Measurements from ENCODE around the gene EGFLAM. TPM values are rescaled to one million over a fixed set of nuclear protein-coding genes. Genes with fewer than 3 reads are reported as not detected.
"Not testable (repeated sequence)": the region's sequence is repeated elsewhere in the genome, so short reads cannot be mapped to it uniquely, and the experiment has no call there.

Gene EGFLAM
- total RNA-seq, 4 donors from 2014 or later, result 1.8 to 3.9 (median 3.0) TPM

DNA sequence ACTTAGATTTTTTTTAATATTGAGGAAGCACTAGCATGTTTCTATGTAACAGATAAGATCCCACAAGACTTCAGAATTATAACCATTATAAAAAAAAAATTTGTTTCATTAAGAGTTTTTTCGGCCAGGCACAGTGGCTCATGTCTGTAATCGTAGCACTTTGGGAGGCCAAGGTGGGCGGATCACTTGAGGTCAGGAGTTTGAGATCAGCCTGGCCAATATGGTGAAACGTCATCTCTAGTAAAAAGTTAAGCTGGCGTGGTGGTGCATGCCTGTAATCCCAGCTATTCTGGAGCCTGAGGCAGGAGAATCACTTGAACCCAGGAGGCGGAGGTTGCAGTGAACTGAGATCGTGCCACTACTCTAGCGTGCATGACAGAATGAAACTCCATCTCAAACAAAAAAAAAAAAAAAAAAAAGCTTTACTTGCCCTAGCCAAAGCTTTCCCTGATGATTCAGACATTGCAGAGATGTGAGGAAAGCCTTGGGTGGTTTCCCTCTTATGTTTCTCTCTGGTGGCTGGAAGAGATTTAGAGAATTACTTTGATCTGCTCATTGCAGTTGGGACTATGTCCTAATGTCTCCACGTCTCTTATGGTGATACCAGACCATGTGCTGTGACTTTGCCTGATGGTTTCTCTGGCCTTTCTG lies 65.4 kb downstream of the EGFLAM start:
- no peak for DNase-seq (ENCODE audit: low spot score in 2 of 2)
- no peak for TF ChIP-seq POLR2AphosphoS5 (IDR thresholded peaks at IDR 0.05)
- Histone ChIP-seq H3K27me3 (no peaks in the 10 kb centered on the region), H3K4me3 (no peak overlapping the region), H3K27ac (no peak overlapping the region), H3K9me3 (no peaks in the 10 kb centered on the region), H3K4me1 (no peaks in the 10 kb centered on the region), H3K36me3 (no peaks in the 10 kb centered on the region)
- 39% methylated on average over 9 of the region's 9 CpGs for WGBS

DNA sequence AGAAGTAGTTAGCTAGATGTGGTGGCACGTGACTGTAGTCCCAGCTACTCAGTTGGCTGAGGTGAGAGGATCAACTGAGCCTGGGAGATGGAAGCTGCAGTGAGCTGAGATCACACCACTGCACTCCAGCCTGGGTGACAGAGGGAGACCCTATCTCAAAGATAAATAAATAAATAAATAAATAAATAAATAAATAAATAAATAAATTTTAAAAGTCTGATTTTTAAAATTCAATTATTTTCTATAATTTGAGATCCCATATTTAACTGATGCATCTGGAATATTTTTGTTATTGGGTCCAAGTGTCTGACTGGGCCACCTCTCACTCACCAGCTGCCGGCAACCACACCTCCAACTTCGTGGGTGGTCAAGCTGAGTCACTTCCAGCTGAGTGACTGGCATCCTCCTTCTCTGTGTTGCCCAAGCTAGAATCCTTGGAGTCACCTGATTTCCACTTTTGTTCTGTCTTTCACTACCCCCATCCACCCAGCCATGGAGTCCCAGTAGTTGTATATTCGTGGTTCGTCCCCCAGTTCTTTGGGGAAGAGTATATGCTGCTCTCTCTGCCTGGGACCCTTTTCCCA lies 70.9 kb downstream of the EGFLAM start:
- TF ChIP-seq POLR2AphosphoS5 (IDR thresholded peaks at IDR 0.05) (no peak), EP300 (IDR thresholded peaks at IDR 0.05) (no peak), POLR2A (IDR thresholded peaks at IDR 0.05) (no peak)
- TF ChIP-seq, protein P1, sequence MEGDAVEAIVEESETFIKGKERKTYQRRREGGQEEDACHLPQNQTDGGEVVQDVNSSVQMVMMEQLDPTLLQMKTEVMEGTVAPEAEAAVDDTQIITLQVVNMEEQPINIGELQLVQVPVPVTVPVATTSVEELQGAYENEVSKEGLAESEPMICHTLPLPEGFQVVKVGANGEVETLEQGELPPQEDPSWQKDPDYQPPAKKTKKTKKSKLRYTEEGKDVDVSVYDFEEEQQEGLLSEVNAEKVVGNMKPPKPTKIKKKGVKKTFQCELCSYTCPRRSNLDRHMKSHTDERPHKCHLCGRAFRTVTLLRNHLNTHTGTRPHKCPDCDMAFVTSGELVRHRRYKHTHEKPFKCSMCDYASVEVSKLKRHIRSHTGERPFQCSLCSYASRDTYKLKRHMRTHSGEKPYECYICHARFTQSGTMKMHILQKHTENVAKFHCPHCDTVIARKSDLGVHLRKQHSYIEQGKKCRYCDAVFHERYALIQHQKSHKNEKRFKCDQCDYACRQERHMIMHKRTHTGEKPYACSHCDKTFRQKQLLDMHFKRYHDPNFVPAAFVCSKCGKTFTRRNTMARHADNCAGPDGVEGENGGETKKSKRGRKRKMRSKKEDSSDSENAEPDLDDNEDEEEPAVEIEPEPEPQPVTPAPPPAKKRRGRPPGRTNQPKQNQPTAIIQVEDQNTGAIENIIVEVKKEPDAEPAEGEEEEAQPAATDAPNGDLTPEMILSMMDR (IDR thresholded peaks at IDR 0.05), result no peak
- no peaks in the 10 kb centered on the region for H3K9me3 ChIP-seq
- H3K27ac ChIP-seq, result no peak overlapping the region
- H3K4me3 ChIP-seq, result no peak overlapping the region
- no peaks in the 10 kb centered on the region for H3K36me3 ChIP-seq
- no peaks in the 10 kb centered on the region for H3K27me3 ChIP-seq
- WGBS, result 87% methylated on average over 5 of the region's 5 CpGs
- DNase-seq (ENCODE audit: low spot score in 2 of 2), result no peak
- no peaks in the 10 kb centered on the region for H3K4me1 ChIP-seq

DNA sequence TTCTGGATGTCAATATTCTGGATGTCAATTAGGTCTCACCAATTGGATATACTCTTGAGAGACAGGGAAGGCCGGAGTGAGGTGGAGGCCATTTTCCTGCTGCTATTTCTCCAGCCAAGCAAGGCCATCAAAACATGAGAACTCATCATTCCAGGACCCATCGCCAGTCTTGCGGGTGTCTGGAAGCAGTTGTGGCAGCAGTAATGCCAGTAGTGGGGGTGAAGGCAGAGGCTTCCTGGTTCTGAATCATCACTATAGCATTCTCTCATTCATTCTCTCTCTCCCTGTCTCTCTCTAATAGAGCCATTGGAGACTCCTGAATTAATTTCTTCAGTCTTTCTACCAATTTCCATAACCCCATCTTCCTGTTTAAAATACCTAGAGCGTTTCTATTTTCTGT lies 71.8 kb downstream of the EGFLAM start:
- H3K9me3 ChIP-seq, result no peaks in the 10 kb centered on the region
- no peak overlapping the region for H3K4me3 ChIP-seq
- no peak overlapping the region for H3K27ac ChIP-seq
- WGBS, result 89% methylated on average over 4 of the region's 4 CpGs
- H3K36me3 ChIP-seq, result no peaks in the 10 kb centered on the region
- TF ChIP-seq, protein P1 (IDR thresholded peaks at IDR 0.05), result no peak
- TF ChIP-seq POLR2A (IDR thresholded peaks at IDR 0.05) (no peak), POLR2AphosphoS5 (IDR thresholded peaks at IDR 0.05) (no peak), EP300 (IDR thresholded peaks at IDR 0.05) (no peak)
- H3K27me3 ChIP-seq, result no peaks in the 10 kb centered on the region
- H3K4me1 ChIP-seq, result no peaks in the 10 kb centered on the region
- no peak for DNase-seq (ENCODE audit: low spot score in 2 of 2)

DNA sequence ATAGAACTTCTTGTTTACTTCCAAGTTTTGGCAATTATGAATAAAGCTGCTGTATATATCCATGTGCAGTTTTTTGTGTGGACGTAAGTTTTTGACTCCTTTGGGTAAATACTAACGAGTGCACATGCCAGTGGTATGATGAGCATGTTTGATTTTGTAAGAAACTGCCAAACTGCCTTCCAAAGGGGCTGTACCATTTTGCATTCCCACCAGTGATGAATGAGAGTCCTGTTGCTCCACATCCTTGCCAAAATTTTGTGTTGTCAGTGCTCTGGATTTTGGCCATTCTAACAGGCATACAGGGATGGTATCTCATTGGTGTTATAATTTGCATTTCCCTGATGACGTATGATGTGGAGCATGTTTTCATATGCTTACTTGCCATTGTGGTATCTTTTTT lies 73.5 kb downstream of the EGFLAM start:
- WGBS, result 69% methylated on average over 3 of the region's 3 CpGs
- Histone ChIP-seq H3K4me1 (no peaks in the 10 kb centered on the region), H3K36me3 (no peaks in the 10 kb centered on the region), H3K4me3 (no peak overlapping the region), H3K27ac (no peak overlapping the region), H3K27me3 (no peaks in the 10 kb centered on the region), H3K9me3 (no peaks in the 10 kb centered on the region)
- no peak for DNase-seq (ENCODE audit: low spot score in 2 of 2)
- TF ChIP-seq EP300 (IDR thresholded peaks at IDR 0.05), result no peak
- no peak for TF ChIP-seq POLR2AphosphoS5 (IDR thresholded peaks at IDR 0.05)
- no peak for TF ChIP-seq POLR2A (IDR thresholded peaks at IDR 0.05)
- TF ChIP-seq, protein P1 (IDR thresholded peaks at IDR 0.05), result no peak

DNA sequence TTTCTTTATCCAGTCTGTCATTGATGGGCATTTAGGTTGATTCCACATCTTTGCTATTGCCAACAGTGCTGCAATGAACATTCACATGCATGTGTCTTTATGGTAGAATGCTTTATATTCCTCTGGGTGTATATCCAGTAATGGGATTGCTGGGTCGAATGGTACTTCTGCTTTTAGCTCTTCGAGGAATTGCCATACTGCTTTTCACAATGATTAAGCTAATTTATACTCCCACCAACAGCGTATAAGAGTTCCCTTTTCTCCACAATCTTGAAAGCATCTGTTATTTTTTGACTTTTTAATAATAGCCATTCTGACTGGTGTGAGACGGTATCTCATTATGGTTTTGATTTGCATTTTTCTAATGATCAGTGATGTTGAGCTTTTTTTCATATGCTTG lies 74.8 kb downstream of the EGFLAM start:
- not testable (repeated sequence) for DNase-seq (ENCODE audit: low spot score in 2 of 2); H3K36me3 ChIP-seq; H3K4me1 ChIP-seq; H3K27me3 ChIP-seq; H3K27ac ChIP-seq; H3K4me3 ChIP-seq; H3K9me3 ChIP-seq
- 81% methylated on average over 4 of the region's 4 CpGs for WGBS

DNA sequence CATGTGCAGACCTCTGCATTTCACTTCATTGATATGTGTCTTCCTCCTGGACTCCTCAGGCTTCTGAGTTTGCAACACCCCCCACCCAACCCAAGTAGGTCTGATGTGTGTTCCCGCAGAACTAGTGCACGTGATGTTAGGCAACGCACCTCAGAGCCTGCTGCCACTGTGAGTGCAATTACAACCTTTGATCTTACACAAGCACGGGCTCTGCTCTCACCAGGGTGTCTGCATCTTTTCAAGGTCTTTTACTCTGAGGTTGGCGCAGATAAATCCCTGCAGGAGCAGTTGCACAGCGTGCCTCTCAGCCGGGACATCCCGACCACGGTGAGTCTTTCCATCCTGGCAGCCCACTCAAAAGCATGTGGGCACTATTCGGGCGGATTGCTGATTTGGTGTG lies 80.1 kb downstream of the EGFLAM start:
- Histone ChIP-seq H3K36me3 (no peaks in the 10 kb centered on the region), H3K4me3 (no peak overlapping the region), H3K27me3 (peaks cover 3% of the 10 kb centered on the region), H3K27ac (no peak overlapping the region), H3K4me1 (no peaks in the 10 kb centered on the region), H3K9me3 (no peaks in the 10 kb centered on the region)
- no peak for DNase-seq (ENCODE audit: low spot score in 2 of 2)
- WGBS, result 79% methylated on average over 10 of the region's 11 CpGs
- no peak for TF ChIP-seq POLR2AphosphoS5 (IDR thresholded peaks at IDR 0.05)
- TF ChIP-seq EP300 (IDR thresholded peaks at IDR 0.05), result no peak
- TF ChIP-seq POLR2A (IDR thresholded peaks at IDR 0.05), result no peak
- TF ChIP-seq, protein P1 (IDR thresholded peaks at IDR 0.05), result no peak
